A549 (cell line): ENCODE data around the gene LCE5A. TPM values are rescaled to one million over a fixed set of nuclear protein-coding genes. Genes with fewer than 3 reads are reported as not detected.
A peak's percentile ranks its signal among the peaks of the same experiment; 100 is the strongest.

ENCODE experiments used
- ATAC-seq, 2 experiments: fragments of 200-7000 bp in 1 of 2; fragments of >200 bp in 1 of 2; cut with Nextera tagmentation in 1 of 2; cut with Tn5 transposase in 1 of 2; 3 replicates each; pipeline versions ENCODE4 v1.8.0 to v1.9.1; 2018 to 2020; ENCODE audit warnings: mild to moderate bottlenecking in 1 of 2, moderate library complexity in 1 of 2
- CTCF ChIA-PET: fragments of 300-600 bp; sonication (Branson Sonifier 250); formaldehyde crosslinking; extraction: SDS; loops from one replicate; lab custom pipeline; 2021; ENCODE audit warnings: antibody characterized with exemption, inconsistent platforms; lab: Yijun Ruan, JAX
- POLR2A ChIA-PET: fragments of 350-600 bp; formaldehyde crosslinking; extraction: SDS; loops from one replicate; lab custom pipeline; 2021; ENCODE audit warnings: antibody characterized with exemption, inconsistent platforms; lab: Yijun Ruan, JAX
- DNase-seq, 2 experiments: peaks; one replicate each; pipeline versions ENCODE4 v3.0.0 to v3.0.0-alpha.2; 2011 to 2016; ENCODE audit warnings: low read depth in 1 of 2, low spot score in 1 of 2
- FAIRE-seq: peaks from 2 replicates; lab custom pipeline; 2011; peaks lifted over from hg19 to GRCh38; lab: Jason Lieb, UNC
- H3K27ac ChIP-seq, 2 experiments: fragments of >200 bp; sonication (Bioruptor Twin); formaldehyde crosslinking; 3 replicates each; pipeline ENCODE4 v1.5.1; 2016 to 2017
- H3K4me1 ChIP-seq: fragments of >200 bp; sonication (Bioruptor Twin); formaldehyde crosslinking; 3 replicates; pipeline ENCODE4 v1.6.1; 2016
- H3K4me2 ChIP-seq: fragments of >200 bp; sonication (Bioruptor Twin); formaldehyde crosslinking; 3 replicates; pipeline ENCODE4 v1.6.1; 2016
- H3K4me3 ChIP-seq: fragments of >200 bp; sonication (Bioruptor Twin); formaldehyde crosslinking; 3 replicates; pipeline ENCODE4 v1.5.1; 2016
- H3K9me3 ChIP-seq: fragments of >200 bp; sonication (Bioruptor Twin); formaldehyde crosslinking; 3 replicates; pipeline ENCODE4 v1.6.1; 2016
- CBX8 ChIP-seq: fragments of 200-600 bp; sonication (generic); IDR thresholded peaks from 2 replicates; pipeline ENCODE4 v1.6.1; 2016
- CEBPB ChIP-seq, 2 experiments: fragments of >200 bp in 1 of 2; sonication (Bioruptor Twin) in 1 of 2; formaldehyde crosslinking in 1 of 2; IDR thresholded peaks; 2 replicates each; pipeline ENCODE4 v1.6.1; 2012 to 2016
- CHD4 ChIP-seq: fragments of 200-600 bp; sonication (generic); IDR thresholded peaks from 2 replicates; pipeline ENCODE4 v1.6.1; 2016; ENCODE audit warnings: antibody characterized with exemption, mild to moderate bottlenecking, borderline replicate concordance
- CTCF ChIP-seq: fragments of >200 bp; sonication (Bioruptor Twin); formaldehyde crosslinking; IDR thresholded peaks from 3 replicates; pipeline ENCODE4 v1.5.1; 2016
- EHMT2 ChIP-seq: fragments of 200-600 bp; sonication (generic); IDR thresholded peaks from 2 replicates; pipeline ENCODE4 v1.6.1; 2016; ENCODE audit warnings: antibody characterized with exemption, low read depth, mild to moderate bottlenecking, moderate library complexity
- ESRRA ChIP-seq: fragments of 150-350 bp; IDR thresholded peaks from 2 replicates; pipeline ENCODE4 v1.6.1; 2014; ENCODE audit warnings: mild to moderate bottlenecking, low read length, borderline replicate concordance
- FOSB ChIP-seq: fragments of 250-450 bp; sonication (Bioruptor Pico); IDR thresholded peaks from 2 replicates; pipeline ENCODE4 v1.5.0; 2020; ENCODE audit warnings: mild to moderate bottlenecking, moderate library complexity
- FOXS1 ChIP-seq: fragments of 250-450 bp; sonication (Bioruptor Pico); IDR thresholded peaks from 2 replicates; pipeline ENCODE4 v1.5.0; 2020; ENCODE audit warnings: mild to moderate bottlenecking, moderate library complexity
- HDAC2 ChIP-seq: fragments of 200-600 bp; sonication (generic); IDR thresholded peaks from 2 replicates; pipeline ENCODE4 v1.6.1; 2016
- KDM1A ChIP-seq: fragments of 200-600 bp; sonication (generic); IDR thresholded peaks from 2 replicates; pipeline ENCODE4 v1.6.1; 2016; ENCODE audit warnings: low read depth, mild to moderate bottlenecking
- MAFK ChIP-seq: fragments of 450-650 bp; IDR thresholded peaks from 2 replicates; pipeline ENCODE4 v1.6.1; 2014; ENCODE audit not compliant: partially characterized antibody
- MAZ ChIP-seq: fragments of 150-350 bp; IDR thresholded peaks from 2 replicates; pipeline ENCODE4 v1.6.1; 2014; ENCODE audit warnings: antibody characterized with exemption, low read depth, low read length, borderline replicate concordance
- PHF8 ChIP-seq: fragments of 200-600 bp; sonication (generic); IDR thresholded peaks from 2 replicates; pipeline ENCODE4 v1.6.1; 2016; ENCODE audit warnings: low read depth, mild to moderate bottlenecking, antibody characterized with exemption, moderate library complexity, borderline replicate concordance
- RAD21 ChIP-seq, 2 experiments: fragments of >200 bp in 1 of 2; sonication (Bioruptor Twin) in 1 of 2; formaldehyde crosslinking in 1 of 2; IDR thresholded peaks in 1 of 2; conservative IDR thresholded peaks in 1 of 2; 2 replicates in 1 of 2; 3 replicates in 1 of 2; pipeline ENCODE4 v1.6.1; 2012 to 2018; ENCODE audit warnings: inconsistent platforms in 1 of 2
- RCOR1 ChIP-seq: fragments of 150-350 bp; IDR thresholded peaks from 2 replicates; pipeline ENCODE4 v1.6.1; 2014; ENCODE audit warnings: antibody characterized with exemption, low read length, low read depth
- SMC3 ChIP-seq: fragments of >200 bp; sonication (Bioruptor Twin); formaldehyde crosslinking; IDR thresholded peaks from 3 replicates; pipeline ENCODE4 v1.6.1; 2018; ENCODE audit warnings: inconsistent platforms
- TFCP2L1 ChIP-seq: fragments of 250-450 bp; sonication (Bioruptor Pico); IDR thresholded peaks from 2 replicates; pipeline ENCODE4 v1.5.0; 2021; ENCODE audit warnings: mild to moderate bottlenecking
- ZC3H11A ChIP-seq: fragments of 450-650 bp; IDR thresholded peaks from 2 replicates; pipeline ENCODE4 v1.6.1; 2014; ENCODE audit warnings: antibody characterized with exemption, mild to moderate bottlenecking
- WGBS: methylation state at CpG from one replicate; pipeline ENCODE4 v1.1.6; 2017; ENCODE audit errors: missing lambda C conversion rate; 5-methylcytosine and 5-hydroxymethylcytosine counted together
- polyA plus RNA-seq, 4 experiments: library from polyadenylated mRNA; depleted of rRNA in 3 of 4; stranded (reverse); fragments of >200 nt; fragmentation: RNase III in 1 of 4; extraction: RNeasy Plus Mini Kit Qiagen cat#74134 plus additional on column Dnase treatment in 1 of 4; gene quantifications; 2 replicates in 3 of 4; 3 replicates in 1 of 4; pipeline ENCODE4 v1.2.3, GENCODE V29; 2011 to 2017
- TF ChIP-seq, protein P1 (sequence below): IDR thresholded peaks from 2 replicates; pipeline ENCODE4 v1.6.1; 2012
- TF ChIP-seq, protein P2 (sequence below): fragments of >200 bp; sonication (Bioruptor Twin); formaldehyde crosslinking; IDR thresholded peaks from 3 replicates; pipeline ENCODE4 v1.6.1; 2016

LCE5A gene
- polyA plus RNA-seq, 2 of the 4 experiments (the other 2 are of a cell fraction) = not detected

- TF ChIP-seq EHMT2 (no peak), CEBPB (IDR thresholded peaks at IDR 0.05) (peak; percentile 31 to 75; a peak in 3 of 4 replicates), ESRRA (no peak), PHF8 (no peak)
Measured at GRCh38 chr1:152525080-152525641, 14.6 kb downstream of the LCE5A start (continued).

DNA sequence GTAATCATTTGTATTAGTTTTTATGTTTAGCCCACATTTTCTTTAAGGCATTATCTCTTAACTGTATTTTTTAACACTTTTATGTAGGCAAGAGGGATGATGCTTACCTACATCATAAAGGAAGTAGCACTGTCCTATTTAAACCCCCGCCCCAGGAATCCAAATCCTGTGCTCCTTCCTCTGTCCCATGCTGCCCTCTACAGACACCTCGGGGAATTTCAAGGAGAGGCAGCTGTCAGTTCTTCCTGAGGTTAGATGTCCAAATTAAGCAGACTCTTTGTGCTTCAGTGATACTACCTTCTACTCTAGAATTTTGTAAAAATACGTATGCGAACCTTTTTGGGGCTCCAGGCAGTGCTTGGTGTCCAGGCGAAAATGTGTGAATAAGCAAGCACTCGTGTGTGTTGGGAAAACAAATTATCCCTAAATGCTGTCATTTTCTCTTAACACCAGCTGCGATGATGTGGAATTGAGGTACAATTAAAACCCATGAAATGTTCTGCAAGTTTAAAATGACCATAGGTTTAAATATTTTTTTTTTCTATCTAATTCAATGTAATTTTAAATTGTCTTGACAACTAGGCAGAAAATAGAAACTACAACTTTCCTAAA is 22.8 kb downstream of the LCE5A start:
- POLR2A ChIA-PET = no interaction called here
- no peak for TF ChIP-seq FOSB (CRISPR knock-in tag)
- peak; percentile 93 to 96 for TF ChIP-seq RAD21 (conservative IDR thresholded peaks at IDR 0.05 in 1 of 2, IDR thresholded peaks at IDR 0.05 in 1 of 2)
- TF ChIP-seq CTCF = peak; percentile 93
- no peak for TF ChIP-seq TFCP2L1 (CRISPR knock-in tag)
- TF ChIP-seq HDAC2 = no peak
- peak; percentile 64; the same call in 1 of the 2 replicates for TF ChIP-seq MAZ
- peak; percentile 85 for TF ChIP-seq SMC3
- WGBS = 18% methylated on average over 7 of the region's 7 CpGs
- no peak overlapping the region for H3K4me3 ChIP-seq
- no peaks in the 10 kb centered on the region; the same call in 1 of the 3 replicates for H3K9me3 ChIP-seq
- ATAC-seq = peak; percentile 81 to 92; a peak in 5 of 6 replicates
- FAIRE-seq = peak; percentile 39
- no peak overlapping the region for H3K27ac ChIP-seq
- no peaks in the 10 kb centered on the region for H3K4me1 ChIP-seq
- peak; percentile 33 to 76 for DNase-seq
- CTCF ChIA-PET = interaction anchor here (0.6 to 4.6 kb wide), 36 partner anchors 10 to 573 kb away, joined by 3 to 75 read pairs (median 4); partner anchors contain the start of genes LCE3E and LCE5A
- no peak overlapping the region for H3K4me2 ChIP-seq

- DNase-seq (no peak), FAIRE-seq (no peak), ATAC-seq (no peak)
- Histone ChIP-seq H3K4me2 (no peak overlapping the region), H3K27ac (no peak overlapping the region), H3K9me3 (no peaks in the 10 kb centered on the region), H3K4me1 (peaks cover 5% of the 10 kb centered on the region; the same call in 2 of the 3 replicates), H3K4me3 (no peak overlapping the region)
- ChIA-PET POLR2A (no interaction called here), CTCF (interaction anchor here (1.3 to 4.6 kb wide), 4 partner anchors 37 to 347 kb away, joined by 3 to 75 read pairs (median 15); no protein-coding TSS in a partner anchor)
- 55% methylated on average over 3 of the region's 3 CpGs for WGBS
- TF ChIP-seq RCOR1 (no peak), MAFK (no peak), KDM1A (no peak), CHD4 (no peak)
- TF ChIP-seq, protein P1, sequence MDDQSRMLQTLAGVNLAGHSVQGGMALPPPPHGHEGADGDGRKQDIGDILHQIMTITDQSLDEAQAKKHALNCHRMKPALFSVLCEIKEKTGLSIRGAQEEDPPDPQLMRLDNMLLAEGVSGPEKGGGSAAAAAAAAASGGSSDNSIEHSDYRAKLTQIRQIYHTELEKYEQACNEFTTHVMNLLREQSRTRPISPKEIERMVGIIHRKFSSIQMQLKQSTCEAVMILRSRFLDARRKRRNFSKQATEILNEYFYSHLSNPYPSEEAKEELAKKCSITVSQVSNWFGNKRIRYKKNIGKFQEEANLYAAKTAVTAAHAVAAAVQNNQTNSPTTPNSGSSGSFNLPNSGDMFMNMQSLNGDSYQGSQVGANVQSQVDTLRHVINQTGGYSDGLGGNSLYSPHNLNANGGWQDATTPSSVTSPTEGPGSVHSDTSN = no peak
Measured at GRCh38 chr1:152535774-152536173, 25.2 kb downstream of the LCE5A start.

GRCh38 chr1:152537496-152537895 is 26.9 kb downstream of the LCE5A start:
- no peak overlapping the region for H3K27ac ChIP-seq
- DNase-seq = no peak
- no peak for FAIRE-seq
- H3K4me2 ChIP-seq = no peak overlapping the region
- no peaks in the 10 kb centered on the region for H3K9me3 ChIP-seq
- TF ChIP-seq CBX8 = no peak
- TF ChIP-seq, protein P2, sequence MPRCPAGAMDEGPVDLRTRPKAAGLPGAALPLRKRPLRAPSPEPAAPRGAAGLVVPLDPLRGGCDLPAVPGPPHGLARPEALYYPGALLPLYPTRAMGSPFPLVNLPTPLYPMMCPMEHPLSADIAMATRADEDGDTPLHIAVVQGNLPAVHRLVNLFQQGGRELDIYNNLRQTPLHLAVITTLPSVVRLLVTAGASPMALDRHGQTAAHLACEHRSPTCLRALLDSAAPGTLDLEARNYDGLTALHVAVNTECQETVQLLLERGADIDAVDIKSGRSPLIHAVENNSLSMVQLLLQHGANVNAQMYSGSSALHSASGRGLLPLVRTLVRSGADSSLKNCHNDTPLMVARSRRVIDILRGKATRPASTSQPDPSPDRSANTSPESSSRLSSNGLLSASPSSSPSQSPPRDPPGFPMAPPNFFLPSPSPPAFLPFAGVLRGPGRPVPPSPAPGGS = no peak
- no peak for TF ChIP-seq FOXS1 (CRISPR knock-in tag)
- no peak for TF ChIP-seq ZC3H11A
- CTCF ChIA-PET = interaction anchor here (0.7 kb wide), 1 partner anchor 352 kb away, joined by 3 read pairs; no protein-coding TSS in a partner anchor
- H3K4me3 ChIP-seq = no peak overlapping the region
- 33% methylated on average over 4 of the region's 4 CpGs for WGBS
- ATAC-seq = no peak
- POLR2A ChIA-PET = no interaction called here
- H3K4me1 ChIP-seq = peaks cover 5% of the 10 kb centered on the region; the same call in 2 of the 3 replicates
